Stomach (tissue), 4 donors: ENCODE results near the gene RSPH6A.

Experiments used
- POLR2AphosphoS5 ChIP-seq, 3 donors: sonication (generic); formaldehyde crosslinking; IDR thresholded peaks; one replicate each; pipeline ENCODE4 v1.6.1; 2016; ENCODE audit warnings: antibody characterized with exemption in 3 of 3
- TF ChIP-seq, protein P1 (sequence below), 7 experiments: fragments of 450-650 bp in 4 of 7; fragments of 200-600 bp in 3 of 7; sonication (generic) in 3 of 7; IDR thresholded peaks; one replicate each; pipeline ENCODE4 v1.5.1; 2016 to 2019; ENCODE audit warnings: antibody characterized with exemption in 7 of 7, control low read depth in 2 of 7, mild to moderate bottlenecking in 1 of 7

DNA sequence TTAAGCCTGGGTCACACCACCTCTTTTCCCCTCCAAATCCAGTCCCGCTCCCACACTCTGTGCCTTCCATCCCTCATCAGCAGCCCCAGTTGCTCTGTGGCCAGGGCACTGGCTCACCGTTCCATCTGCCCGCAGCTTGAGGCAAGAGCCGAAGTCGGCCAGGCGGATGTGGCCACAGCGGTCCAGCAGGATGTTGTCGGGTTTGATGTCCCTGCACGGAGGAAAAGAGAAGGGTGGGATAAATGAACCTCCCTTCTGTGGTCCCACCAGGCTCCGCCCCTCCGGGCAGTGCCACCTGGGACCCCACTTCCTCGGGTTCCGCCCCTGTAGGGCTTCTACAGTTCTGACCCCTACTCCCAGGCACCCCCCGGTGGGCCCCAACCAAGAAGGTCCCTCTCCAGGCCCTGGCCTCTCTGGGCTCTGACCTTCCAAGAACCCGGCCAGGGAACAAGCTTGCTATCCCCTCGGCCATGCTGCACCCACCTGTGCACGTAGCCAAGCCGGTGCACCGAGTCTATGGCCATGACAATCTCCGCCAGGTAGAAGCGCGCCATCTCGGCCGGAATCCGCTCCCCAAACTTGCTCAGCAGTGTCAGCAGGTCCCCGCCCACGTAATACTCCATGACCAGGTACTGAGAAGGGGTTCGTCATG lies 37.0 kb downstream of the RSPH6A start:
- TF ChIP-seq, protein P1, sequence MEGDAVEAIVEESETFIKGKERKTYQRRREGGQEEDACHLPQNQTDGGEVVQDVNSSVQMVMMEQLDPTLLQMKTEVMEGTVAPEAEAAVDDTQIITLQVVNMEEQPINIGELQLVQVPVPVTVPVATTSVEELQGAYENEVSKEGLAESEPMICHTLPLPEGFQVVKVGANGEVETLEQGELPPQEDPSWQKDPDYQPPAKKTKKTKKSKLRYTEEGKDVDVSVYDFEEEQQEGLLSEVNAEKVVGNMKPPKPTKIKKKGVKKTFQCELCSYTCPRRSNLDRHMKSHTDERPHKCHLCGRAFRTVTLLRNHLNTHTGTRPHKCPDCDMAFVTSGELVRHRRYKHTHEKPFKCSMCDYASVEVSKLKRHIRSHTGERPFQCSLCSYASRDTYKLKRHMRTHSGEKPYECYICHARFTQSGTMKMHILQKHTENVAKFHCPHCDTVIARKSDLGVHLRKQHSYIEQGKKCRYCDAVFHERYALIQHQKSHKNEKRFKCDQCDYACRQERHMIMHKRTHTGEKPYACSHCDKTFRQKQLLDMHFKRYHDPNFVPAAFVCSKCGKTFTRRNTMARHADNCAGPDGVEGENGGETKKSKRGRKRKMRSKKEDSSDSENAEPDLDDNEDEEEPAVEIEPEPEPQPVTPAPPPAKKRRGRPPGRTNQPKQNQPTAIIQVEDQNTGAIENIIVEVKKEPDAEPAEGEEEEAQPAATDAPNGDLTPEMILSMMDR (IDR thresholded peaks at IDR 0.05), result no peak
- no peak for TF ChIP-seq POLR2AphosphoS5 (IDR thresholded peaks at IDR 0.05)
